Testis (tissue), 5 donors: ENCODE results near the gene DDX18. TPM values are rescaled to one million over a fixed set of nuclear protein-coding genes. Genes with fewer than 3 reads are reported as not detected.
A peak's percentile ranks its signal among the peaks of the same experiment; 100 is the strongest.

ENCODE experiments used
- DNase-seq: peaks from one replicate; pipeline ENCODE4 v3.0.0-alpha.2; 2019
- H3K27ac ChIP-seq, 2 donors: fragments of 200-600 bp; sonication (generic); one replicate each; pipeline ENCODE4 v1.5.1; 2019
- H3K27me3 ChIP-seq: fragments of 200-600 bp; sonication (generic); one replicate; pipeline ENCODE4 v1.5.1; 2019
- H3K36me3 ChIP-seq: fragments of 200-600 bp; sonication (generic); one replicate; pipeline ENCODE4 v1.5.1; 2017; ENCODE audit warnings: low read depth; ENCODE audit errors: missing control alignments
- H3K4me1 ChIP-seq: fragments of 200-600 bp; sonication (generic); one replicate; pipeline ENCODE4 v1.5.1; 2019
- H3K4me3 ChIP-seq, 2 donors: fragments of 200-600 bp; sonication (generic); one replicate each; pipeline ENCODE4 v1.5.1; 2017 to 2019
- H3K9me3 ChIP-seq: fragments of 200-600 bp; sonication (generic); one replicate; pipeline ENCODE4 v1.5.1; 2017
- CTCF ChIP-seq, 3 experiments: fragments of 450-650 bp in 2 of 3; fragments of 200-600 bp in 1 of 3; sonication (generic) in 1 of 3; IDR thresholded peaks; one replicate each; pipeline ENCODE4 v1.5.1; 2016 to 2019; ENCODE audit warnings: antibody characterized with exemption in 3 of 3, mild to moderate bottlenecking in 2 of 3, moderate library complexity in 1 of 3
- POLR2A ChIP-seq: fragments of 450-650 bp; IDR thresholded peaks from one replicate; pipeline ENCODE4 v1.6.1; 2017; ENCODE audit warnings: antibody characterized with exemption, mild to moderate bottlenecking, moderate library complexity
- WGBS, 2 donors: methylation state at CpG; one replicate each; pipeline ENCODE4 v1.1.5; 2018; 5-methylcytosine and 5-hydroxymethylcytosine counted together
- intact Hi-C: fragments of 100-400 bp; cut with DNase I; formaldehyde crosslinking; loops from one replicate; pipeline ENCODE4 v1.15.1; 2023; ENCODE audit warnings: low total_unique reads
- long read RNA-seq, 2 donors: transcript quantifications; one replicate each; lab custom pipeline, GENCODE V29; 2026
- polyA plus RNA-seq: library from polyadenylated mRNA; stranded (reverse); fragments of 350-450 nt; fragmentation: Illumina TruSeq; extraction: RNeasy Lipid Tissue Mini Kit (QIAGEN cat#74804); gene quantifications from one replicate; pipeline ENCODE4 v1.2.3, GENCODE V29; 2014; ENCODE audit warnings: low read depth, low replicate concordance; ENCODE audit not compliant: insufficient read depth
- total RNA-seq, 2 donors: library from RNA; depleted of rRNA; stranded (reverse); fragments of >200 nt; gene quantifications; one replicate each; pipeline ENCODE4 v1.2.3, GENCODE V29; 2016

Gene DDX18
- 10 to 100 TPM; 50.3 to 62.4 TPM for total RNA-seq
- 31.1 TPM for polyA plus RNA-seq
- long read RNA-seq, donor 1, transcript DDX18-201 (14 exons, 3,796 nt), result major isoform, 8 of 85 reads
- long read RNA-seq, donor 1, partial matches to known transcripts, result 77 of 85 reads
- long read RNA-seq, donor 1, other reads (novel, unspliced or antisense), result 0 of 85 reads
- long read RNA-seq, donor 2, transcript DDX18-201 (14 exons, 3,796 nt), result major isoform, 5 of 33 reads
- long read RNA-seq, donor 2, partial matches to known transcripts, result 28 of 33 reads
- long read RNA-seq, donor 2, other reads (novel, unspliced or antisense), result 0 of 33 reads

- no peaks in the 10 kb centered on the region for H3K9me3 ChIP-seq
- H3K4me1 ChIP-seq, result peaks cover 15% of the 10 kb centered on the region
- no peaks in the 10 kb centered on the region for H3K27me3 ChIP-seq
- peak within 1 kb of the TSS; percentile 35 to 76 for H3K27ac ChIP-seq
- DNase-seq, result peak; percentile 99
- peak within 1 kb of the TSS; percentile 60 to 76 for H3K4me3 ChIP-seq
- WGBS, 2 donors, result 0 to 1% methylated on average over 43 to 57 of the region's 57 CpGs
- H3K36me3 ChIP-seq, result no peaks in the 10 kb centered on the region
- intact Hi-C loops, result no loop called here
- no peak for TF ChIP-seq POLR2A
- TF ChIP-seq CTCF (IDR thresholded peaks at IDR 0.05), result peak; percentile 96 to 100 (median 97)
Measured at GRCh38 chr2:117814417-117815264, at the start of gene DDX18. DDX18 (plus strand) TSS chr2:117814691; CDS start chr2:117814778, 87 bp downstream.

GRCh38 chr2:117770730-117771129 is 43.8 kb upstream of the DDX18 start:
- WGBS, 2 donors, result 48 to 72% methylated on average over 1 of the region's 1 CpG

GRCh38 chr2:117771969-117772630 is 42.4 kb upstream of the DDX18 start:
- intact Hi-C loops, result no loop called here
- Histone ChIP-seq H3K27me3 (no peaks in the 10 kb centered on the region), H3K4me3 (no peak overlapping the region), H3K4me1 (no peaks in the 10 kb centered on the region), H3K27ac (no peak overlapping the region), H3K36me3 (no peaks in the 10 kb centered on the region), H3K9me3 (no peaks in the 10 kb centered on the region)
- no peak for DNase-seq
- WGBS, 2 donors, result 50 to 56% methylated on average over 4 of the region's 4 CpGs
- TF ChIP-seq CTCF (IDR thresholded peaks at IDR 0.05) (peak in 1 of 3 experiments; percentile 31), POLR2A (no peak)

More at GRCh38 chr2:117770730-117771129, 43.8 kb upstream of the DDX18 start:
- TF ChIP-seq CTCF (IDR thresholded peaks at IDR 0.05), result no peak
- TF ChIP-seq POLR2A, result no peak
- DNase-seq, result no peak
- H3K27me3 ChIP-seq, result no peaks in the 10 kb centered on the region
- no peak overlapping the region for H3K27ac ChIP-seq
- H3K36me3 ChIP-seq, result no peaks in the 10 kb centered on the region
- H3K9me3 ChIP-seq, result no peaks in the 10 kb centered on the region
- intact Hi-C loops, result no loop called here
- H3K4me1 ChIP-seq, result no peaks in the 10 kb centered on the region
- no peak overlapping the region for H3K4me3 ChIP-seq

- TF ChIP-seq CTCF (IDR thresholded peaks at IDR 0.05) (no peak), POLR2A (no peak)
- 84 to 100% methylated on average over 1 of the region's 1 CpG for WGBS, 2 donors
- H3K4me3 ChIP-seq, result no peak overlapping the region
- H3K4me1 ChIP-seq, result no peaks in the 10 kb centered on the region
- H3K27ac ChIP-seq, result no peak overlapping the region
- no peaks in the 10 kb centered on the region for H3K27me3 ChIP-seq
- DNase-seq, result no peak
- H3K9me3 ChIP-seq, result no peaks in the 10 kb centered on the region
- no peaks in the 10 kb centered on the region for H3K36me3 ChIP-seq
- intact Hi-C loops, result no loop called here
Measured at GRCh38 chr2:117774716-117775115, 39.8 kb upstream of the DDX18 start.
